HEK293 (cell line): ENCODE data around the gene RGSL1.

Source experiments
- CTCF ChIA-PET: fragments of 350-600 bp; formaldehyde crosslinking; extraction: SDS; loops from one replicate; lab custom pipeline; 2021; ENCODE audit warnings: antibody characterized with exemption; lab: Yijun Ruan, JAX
- POLR2A ChIA-PET: fragments of 300-600 bp; formaldehyde crosslinking; extraction: SDS; loops from one replicate; lab custom pipeline; 2020; ENCODE audit warnings: antibody characterized with exemption, inconsistent platforms; lab: Yijun Ruan, JAX
- H3K27ac ChIP-seq: fragments of 200-500 bp; sonication (Bioruptor generic); 2 replicates; pipeline ENCODE4 v1.5.1; 2014; ENCODE audit warnings: low read depth, low read length, control low read depth, inconsistent platforms; ENCODE audit errors: extremely low read depth
- H3K36me3 ChIP-seq, 2 experiments: fragments of 200-500 bp in 1 of 2; sonication (Bioruptor generic) in 1 of 2; 1 replicate in 1 of 2; 2 replicates in 1 of 2; pipeline ENCODE4 v1.5.1; 2014 to 2017; ENCODE audit warnings: inconsistent platforms in 2 of 2, low read length in 2 of 2; ENCODE audit not compliant: control insufficient read depth in 2 of 2, insufficient read depth in 1 of 2
- H3K4me1 ChIP-seq: fragments of 200-500 bp; sonication (Bioruptor generic); 2 replicates; pipeline ENCODE4 v1.5.1; 2014; ENCODE audit warnings: mild to moderate bottlenecking, low read length, inconsistent platforms; ENCODE audit not compliant: control insufficient read depth, insufficient read depth
- H3K4me3 ChIP-seq: 2 replicates; pipeline ENCODE4 v1.5.1; 2011; ENCODE audit warnings: low read depth, mild to moderate bottlenecking, control low read depth, low read length, moderate library complexity
- H3K9me3 ChIP-seq: fragments of 200-500 bp; sonication (Bioruptor generic); 2 replicates; pipeline ENCODE4 v1.5.1; 2014; ENCODE audit warnings: low read depth, low read length, inconsistent platforms; ENCODE audit not compliant: control insufficient read depth, insufficient read depth
- HOXA7 ChIP-seq: sonication (generic); formaldehyde crosslinking; IDR thresholded peaks from 2 replicates; pipeline ENCODE4 v1.8.1; 2022; ENCODE audit warnings: missing genetic modification reagents, borderline replicate concordance
- HOXC10 ChIP-seq: sonication (generic); formaldehyde crosslinking; IDR thresholded peaks from 2 replicates; pipeline ENCODE4 v1.8.1; 2023; ENCODE audit warnings: mild to moderate bottlenecking, missing genetic modification reagents
- MYNN ChIP-seq: fragments of 450-650 bp; formaldehyde crosslinking; IDR thresholded peaks from 2 replicates; pipeline ENCODE4 v1.5.1; 2016; ENCODE audit warnings: missing biosample characterization, missing genetic modification characterization, borderline replicate concordance
- PRDM6 ChIP-seq: fragments of 450-650 bp; formaldehyde crosslinking; IDR thresholded peaks from 2 replicates; pipeline ENCODE4 v1.5.1; 2017; ENCODE audit warnings: missing biosample characterization, missing genetic modification characterization
- REPIN1 ChIP-seq: fragments of 450-650 bp; formaldehyde crosslinking; IDR thresholded peaks from 2 replicates; pipeline ENCODE4 v1.5.1; 2017; ENCODE audit warnings: missing biosample characterization, missing genetic modification characterization, low read depth
- SP7 ChIP-seq: fragments of 450-650 bp; formaldehyde crosslinking; IDR thresholded peaks from 2 replicates; pipeline ENCODE4 v1.5.1; 2016; ENCODE audit warnings: missing biosample characterization, missing genetic modification characterization
- ZBTB17 ChIP-seq: fragments of 450-650 bp; formaldehyde crosslinking; IDR thresholded peaks from 2 replicates; pipeline ENCODE4 v1.5.1; 2016; ENCODE audit warnings: missing biosample characterization, missing genetic modification characterization
- ZBTB48 ChIP-seq: fragments of 450-650 bp; formaldehyde crosslinking; IDR thresholded peaks from 2 replicates; pipeline ENCODE4 v1.5.1; 2016; ENCODE audit warnings: missing biosample characterization, missing genetic modification characterization
- ZFP3 ChIP-seq: fragments of 450-650 bp; formaldehyde crosslinking; IDR thresholded peaks from 2 replicates; pipeline ENCODE4 v1.5.1; 2016; ENCODE audit warnings: low read depth, missing biosample characterization, missing genetic modification characterization
- ZFP37 ChIP-seq: fragments of 450-650 bp; formaldehyde crosslinking; IDR thresholded peaks from 2 replicates; pipeline ENCODE4 v1.5.1; 2016; ENCODE audit warnings: missing biosample characterization, missing genetic modification characterization
- ZNF157 ChIP-seq: fragments of 450-650 bp; formaldehyde crosslinking; IDR thresholded peaks from 2 replicates; pipeline ENCODE4 v1.5.1; 2016; ENCODE audit warnings: missing biosample characterization, missing genetic modification characterization
- ZNF169 ChIP-seq: fragments of 450-650 bp; formaldehyde crosslinking; IDR thresholded peaks from 2 replicates; pipeline ENCODE4 v1.5.1; 2016; ENCODE audit warnings: missing biosample characterization, missing genetic modification characterization
- ZNF335 ChIP-seq: fragments of 450-650 bp; formaldehyde crosslinking; conservative IDR thresholded peaks from 2 replicates; pipeline ENCODE4 v1.5.1; 2016; ENCODE audit warnings: missing biosample characterization, missing genetic modification characterization
- ZNF426 ChIP-seq: fragments of 450-650 bp; formaldehyde crosslinking; IDR thresholded peaks from 2 replicates; pipeline ENCODE4 v1.5.1; 2017; ENCODE audit warnings: missing biosample characterization, missing genetic modification characterization, mild to moderate bottlenecking, inconsistent platforms, moderate library complexity
- ZNF501 ChIP-seq: fragments of 450-650 bp; formaldehyde crosslinking; IDR thresholded peaks from 2 replicates; pipeline ENCODE4 v1.5.1; 2016; ENCODE audit warnings: missing biosample characterization, missing genetic modification characterization
- ZNF558 ChIP-seq: fragments of 450-650 bp; formaldehyde crosslinking; IDR thresholded peaks from 2 replicates; pipeline ENCODE4 v1.5.1; 2016; ENCODE audit warnings: missing biosample characterization, missing genetic modification characterization
- ZNF747 ChIP-seq: fragments of 450-650 bp; formaldehyde crosslinking; IDR thresholded peaks from 2 replicates; pipeline ENCODE4 v1.5.1; 2016; ENCODE audit warnings: missing biosample characterization, missing genetic modification characterization
- ZNF777 ChIP-seq: fragments of 450-650 bp; formaldehyde crosslinking; IDR thresholded peaks from 2 replicates; pipeline ENCODE4 v1.5.1; 2017; ENCODE audit warnings: missing biosample characterization, missing genetic modification characterization, borderline replicate concordance
- ZNF837 ChIP-seq: fragments of 450-650 bp; formaldehyde crosslinking; IDR thresholded peaks from 2 replicates; pipeline ENCODE4 v1.5.1; 2016; ENCODE audit warnings: missing biosample characterization, missing genetic modification characterization
- ZSCAN18 ChIP-seq: fragments of 450-650 bp; formaldehyde crosslinking; IDR thresholded peaks from 2 replicates; pipeline ENCODE4 v1.5.1; 2016; ENCODE audit warnings: missing biosample characterization, missing genetic modification characterization
- ZXDB ChIP-seq: fragments of 450-650 bp; formaldehyde crosslinking; IDR thresholded peaks from 2 replicates; pipeline ENCODE4 v1.5.1; 2016; ENCODE audit warnings: missing biosample characterization, missing genetic modification characterization
- TF ChIP-seq, protein P1 (sequence below): fragments of 450-650 bp; formaldehyde crosslinking; IDR thresholded peaks from 2 replicates; pipeline ENCODE4 v1.5.1; 2016; ENCODE audit warnings: missing biosample characterization, missing genetic modification characterization
- TF ChIP-seq, protein P2 (sequence below): fragments of 450-650 bp; formaldehyde crosslinking; IDR thresholded peaks from 2 replicates; pipeline ENCODE4 v1.5.1; 2016; ENCODE audit warnings: missing biosample characterization, missing genetic modification characterization
- TF ChIP-seq, protein P3 (sequence below): fragments of 450-650 bp; formaldehyde crosslinking; IDR thresholded peaks from 2 replicates; pipeline ENCODE4 v1.5.1; 2016; ENCODE audit warnings: missing biosample characterization, missing genetic modification characterization
- TF ChIP-seq, protein P4 (sequence below): fragments of 450-650 bp; formaldehyde crosslinking; IDR thresholded peaks from 2 replicates; pipeline ENCODE4 v1.5.1; 2017; ENCODE audit warnings: missing biosample characterization, missing genetic modification characterization

The RGSL1 gene

DNA sequence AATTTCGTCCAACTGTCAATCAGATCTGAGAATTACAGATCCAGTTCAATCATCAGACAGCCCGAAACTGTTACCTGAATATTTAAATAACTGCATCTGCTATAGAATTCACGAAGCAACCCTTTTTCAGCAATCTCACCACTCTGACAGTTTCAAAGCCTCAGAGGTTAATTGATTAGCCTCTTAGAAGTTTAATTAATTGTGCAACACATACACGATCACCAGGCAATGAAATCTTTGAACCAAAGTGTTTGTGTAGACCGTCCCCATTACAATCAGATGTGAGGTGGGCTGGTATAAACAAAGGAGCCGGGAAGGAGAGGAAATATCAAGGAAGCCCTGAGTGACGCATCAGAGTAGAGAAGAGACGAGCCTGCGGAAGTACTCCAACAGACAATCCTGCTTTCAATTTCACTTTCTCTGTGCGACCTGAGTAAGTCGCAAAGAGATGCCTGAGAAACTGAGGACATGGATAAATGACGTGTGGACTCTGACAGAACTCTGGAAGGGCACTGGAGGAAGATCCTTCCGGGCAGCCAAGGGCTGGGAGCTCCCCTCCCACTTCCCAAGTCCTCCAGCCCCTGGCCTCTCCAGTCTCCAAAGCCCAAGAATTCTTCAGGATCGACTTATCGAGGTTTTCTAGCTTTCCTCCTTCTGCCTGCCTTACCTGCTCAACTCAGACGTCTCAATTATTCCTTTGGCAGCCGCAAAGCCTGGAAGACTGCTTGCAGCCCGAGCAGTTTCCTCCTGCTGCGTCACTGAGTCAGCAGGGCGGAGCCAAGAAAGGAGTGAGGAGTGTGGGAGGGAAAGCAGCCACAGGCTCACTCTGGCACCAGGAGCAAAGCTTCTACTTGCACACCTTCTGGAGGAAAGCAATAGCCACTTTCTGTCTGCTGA, 138.8 kb downstream of the RGSL1 start, which contains the start of gene RNASEL (continued):
- TF ChIP-seq SP7 (tag by site-specific recombination) (peak; percentile 33; the same call in 1 of the 2 replicates), ZNF426 (tag by site-specific recombination) (no peak), ZNF777 (tag by site-specific recombination) (no peak), HOXC10 (CRISPR knock-in tag) (no peak), ZNF747 (tag by site-specific recombination) (no peak), HOXA7 (no peak), ZNF837 (no peak), ZNF558 (tag by site-specific recombination) (no peak), REPIN1 (tag by site-specific recombination) (no peak), ZBTB48 (tag by site-specific recombination) (no peak), ZNF335 (peak; percentile 93)
- TF ChIP-seq, protein P1, sequence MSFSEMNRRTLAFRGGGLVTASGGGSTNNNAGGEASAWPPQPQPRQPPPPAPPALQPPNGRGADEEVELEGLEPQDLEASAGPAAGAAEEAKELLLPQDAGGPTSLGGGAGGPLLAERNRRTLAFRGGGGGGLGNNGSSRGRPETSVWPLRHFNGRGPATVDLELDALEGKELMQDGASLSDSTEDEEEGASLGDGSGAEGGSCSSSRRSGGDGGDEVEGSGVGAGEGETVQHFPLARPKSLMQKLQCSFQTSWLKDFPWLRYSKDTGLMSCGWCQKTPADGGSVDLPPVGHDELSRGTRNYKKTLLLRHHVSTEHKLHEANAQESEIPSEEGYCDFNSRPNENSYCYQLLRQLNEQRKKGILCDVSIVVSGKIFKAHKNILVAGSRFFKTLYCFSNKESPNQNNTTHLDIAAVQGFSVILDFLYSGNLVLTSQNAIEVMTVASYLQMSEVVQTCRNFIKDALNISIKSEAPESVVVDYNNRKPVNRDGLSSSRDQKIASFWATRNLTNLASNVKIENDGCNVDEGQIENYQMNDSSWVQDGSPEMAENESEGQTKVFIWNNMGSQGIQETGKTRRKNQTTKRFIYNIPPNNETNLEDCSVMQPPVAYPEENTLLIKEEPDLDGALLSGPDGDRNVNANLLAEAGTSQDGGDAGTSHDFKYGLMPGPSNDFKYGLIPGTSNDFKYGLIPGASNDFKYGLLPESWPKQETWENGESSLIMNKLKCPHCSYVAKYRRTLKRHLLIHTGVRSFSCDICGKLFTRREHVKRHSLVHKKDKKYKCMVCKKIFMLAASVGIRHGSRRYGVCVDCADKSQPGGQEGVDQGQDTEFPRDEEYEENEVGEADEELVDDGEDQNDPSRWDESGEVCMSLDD (tag by site-specific recombination) = no peak
- TF ChIP-seq, protein P2, sequence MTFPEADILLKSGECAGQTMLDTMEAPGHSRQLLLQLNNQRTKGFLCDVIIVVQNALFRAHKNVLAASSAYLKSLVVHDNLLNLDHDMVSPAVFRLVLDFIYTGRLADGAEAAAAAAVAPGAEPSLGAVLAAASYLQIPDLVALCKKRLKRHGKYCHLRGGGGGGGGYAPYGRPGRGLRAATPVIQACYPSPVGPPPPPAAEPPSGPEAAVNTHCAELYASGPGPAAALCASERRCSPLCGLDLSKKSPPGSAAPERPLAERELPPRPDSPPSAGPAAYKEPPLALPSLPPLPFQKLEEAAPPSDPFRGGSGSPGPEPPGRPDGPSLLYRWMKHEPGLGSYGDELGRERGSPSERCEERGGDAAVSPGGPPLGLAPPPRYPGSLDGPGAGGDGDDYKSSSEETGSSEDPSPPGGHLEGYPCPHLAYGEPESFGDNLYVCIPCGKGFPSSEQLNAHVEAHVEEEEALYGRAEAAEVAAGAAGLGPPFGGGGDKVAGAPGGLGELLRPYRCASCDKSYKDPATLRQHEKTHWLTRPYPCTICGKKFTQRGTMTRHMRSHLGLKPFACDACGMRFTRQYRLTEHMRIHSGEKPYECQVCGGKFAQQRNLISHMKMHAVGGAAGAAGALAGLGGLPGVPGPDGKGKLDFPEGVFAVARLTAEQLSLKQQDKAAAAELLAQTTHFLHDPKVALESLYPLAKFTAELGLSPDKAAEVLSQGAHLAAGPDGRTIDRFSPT (tag by site-specific recombination) = no peak
- TF ChIP-seq, protein P3, sequence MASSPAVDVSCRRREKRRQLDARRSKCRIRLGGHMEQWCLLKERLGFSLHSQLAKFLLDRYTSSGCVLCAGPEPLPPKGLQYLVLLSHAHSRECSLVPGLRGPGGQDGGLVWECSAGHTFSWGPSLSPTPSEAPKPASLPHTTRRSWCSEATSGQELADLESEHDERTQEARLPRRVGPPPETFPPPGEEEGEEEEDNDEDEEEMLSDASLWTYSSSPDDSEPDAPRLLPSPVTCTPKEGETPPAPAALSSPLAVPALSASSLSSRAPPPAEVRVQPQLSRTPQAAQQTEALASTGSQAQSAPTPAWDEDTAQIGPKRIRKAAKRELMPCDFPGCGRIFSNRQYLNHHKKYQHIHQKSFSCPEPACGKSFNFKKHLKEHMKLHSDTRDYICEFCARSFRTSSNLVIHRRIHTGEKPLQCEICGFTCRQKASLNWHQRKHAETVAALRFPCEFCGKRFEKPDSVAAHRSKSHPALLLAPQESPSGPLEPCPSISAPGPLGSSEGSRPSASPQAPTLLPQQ (tag by site-specific recombination) = no peak

DNA sequence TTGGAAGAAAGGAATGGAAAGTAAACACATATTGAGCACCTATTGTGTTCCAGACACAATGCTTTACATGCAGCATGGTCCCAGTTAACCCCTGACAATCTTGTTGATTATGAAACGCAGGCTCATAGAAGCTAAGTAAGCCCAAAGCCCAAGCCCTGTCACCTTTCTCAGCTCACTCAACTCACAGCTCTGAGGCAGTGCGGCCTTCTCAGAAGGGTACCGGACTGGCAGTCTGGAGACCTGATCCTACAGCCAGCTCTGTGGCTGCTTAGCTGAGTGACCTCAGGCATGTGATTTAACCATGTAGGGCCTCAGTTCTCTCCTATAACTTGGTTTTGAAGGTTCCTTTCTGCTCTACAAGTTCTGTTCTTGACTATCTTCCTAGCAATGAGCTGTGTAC, 139.6 kb downstream of the RGSL1 start:
- no peak overlapping the region for H3K27ac ChIP-seq
- H3K9me3 ChIP-seq = no peaks in the 10 kb centered on the region
- ChIA-PET POLR2A (no interaction called here), CTCF (interaction anchor here (0.6 to 2.3 kb wide), 6 partner anchors 9 to 214 kb away, joined by 3 to 14 read pairs (median 4); no protein-coding TSS in a partner anchor)
- H3K36me3 ChIP-seq = no peaks in the 10 kb centered on the region
- no peaks in the 10 kb centered on the region for H3K4me1 ChIP-seq
- H3K4me3 ChIP-seq = no peak overlapping the region
- no peak for TF ChIP-seq ZSCAN18 (tag by site-specific recombination)
- TF ChIP-seq ZXDB (tag by site-specific recombination) = no peak
- no peak for TF ChIP-seq ZNF501 (tag by site-specific recombination)
- TF ChIP-seq ZNF169 (tag by site-specific recombination) = no peak
- no peak for TF ChIP-seq PRDM6 (tag by site-specific recombination)
- TF ChIP-seq MYNN = no peak
- no peak for TF ChIP-seq ZBTB17 (tag by site-specific recombination)
- no peak for TF ChIP-seq ZFP3 (tag by site-specific recombination)
- TF ChIP-seq, protein P4, sequence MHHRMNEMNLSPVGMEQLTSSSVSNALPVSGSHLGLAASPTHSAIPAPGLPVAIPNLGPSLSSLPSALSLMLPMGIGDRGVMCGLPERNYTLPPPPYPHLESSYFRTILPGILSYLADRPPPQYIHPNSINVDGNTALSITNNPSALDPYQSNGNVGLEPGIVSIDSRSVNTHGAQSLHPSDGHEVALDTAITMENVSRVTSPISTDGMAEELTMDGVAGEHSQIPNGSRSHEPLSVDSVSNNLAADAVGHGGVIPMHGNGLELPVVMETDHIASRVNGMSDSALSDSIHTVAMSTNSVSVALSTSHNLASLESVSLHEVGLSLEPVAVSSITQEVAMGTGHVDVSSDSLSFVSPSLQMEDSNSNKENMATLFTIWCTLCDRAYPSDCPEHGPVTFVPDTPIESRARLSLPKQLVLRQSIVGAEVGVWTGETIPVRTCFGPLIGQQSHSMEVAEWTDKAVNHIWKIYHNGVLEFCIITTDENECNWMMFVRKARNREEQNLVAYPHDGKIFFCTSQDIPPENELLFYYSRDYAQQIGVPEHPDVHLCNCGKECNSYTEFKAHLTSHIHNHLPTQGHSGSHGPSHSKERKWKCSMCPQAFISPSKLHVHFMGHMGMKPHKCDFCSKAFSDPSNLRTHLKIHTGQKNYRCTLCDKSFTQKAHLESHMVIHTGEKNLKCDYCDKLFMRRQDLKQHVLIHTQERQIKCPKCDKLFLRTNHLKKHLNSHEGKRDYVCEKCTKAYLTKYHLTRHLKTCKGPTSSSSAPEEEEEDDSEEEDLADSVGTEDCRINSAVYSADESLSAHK (tag by site-specific recombination) = no peak
- no peak for TF ChIP-seq HOXC10 (CRISPR knock-in tag)
- TF ChIP-seq ZFP37 = no peak
- no peak for TF ChIP-seq ZNF157
